ENCODE results near the gene TBC1D22A.

DNA sequence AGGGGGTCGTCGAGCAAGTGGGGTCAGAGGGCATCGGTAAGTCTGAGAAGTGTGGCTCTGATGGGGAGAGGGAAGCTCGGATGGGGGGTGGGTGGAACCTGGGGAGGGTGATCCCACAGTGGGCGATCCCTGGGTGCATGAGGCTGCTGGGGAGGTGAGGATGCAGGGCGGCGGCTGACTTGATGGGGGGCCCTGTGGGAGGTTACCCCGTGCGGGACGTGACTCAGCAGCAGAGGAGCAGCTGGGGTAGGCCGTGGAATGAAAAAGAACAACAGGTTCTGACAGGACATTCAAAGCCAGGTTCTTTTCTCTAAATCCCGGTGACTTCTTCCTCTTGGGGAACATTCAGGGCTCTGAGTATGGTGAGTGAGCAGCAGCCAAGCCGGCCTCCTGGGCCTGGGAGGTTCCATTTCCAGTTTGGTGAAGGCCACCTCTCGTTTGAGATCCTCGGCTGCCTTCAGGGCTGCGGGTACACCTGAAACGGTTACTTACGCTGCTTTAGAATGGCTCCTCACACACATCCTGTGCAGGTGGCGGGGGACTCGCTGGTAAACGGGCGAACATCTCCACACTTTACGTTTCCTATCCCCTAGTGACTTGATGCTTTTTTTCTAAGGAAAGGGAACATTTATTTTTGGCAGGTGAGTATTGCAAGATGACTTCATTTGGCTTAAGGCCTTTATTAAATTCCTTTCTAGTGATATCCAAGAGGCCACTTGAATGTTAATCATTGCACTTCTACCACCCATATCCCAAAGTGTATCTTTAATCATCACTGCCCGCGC lies 278.2 kb downstream of the TBC1D22A start:
- TF ChIP-seq, protein P1, sequence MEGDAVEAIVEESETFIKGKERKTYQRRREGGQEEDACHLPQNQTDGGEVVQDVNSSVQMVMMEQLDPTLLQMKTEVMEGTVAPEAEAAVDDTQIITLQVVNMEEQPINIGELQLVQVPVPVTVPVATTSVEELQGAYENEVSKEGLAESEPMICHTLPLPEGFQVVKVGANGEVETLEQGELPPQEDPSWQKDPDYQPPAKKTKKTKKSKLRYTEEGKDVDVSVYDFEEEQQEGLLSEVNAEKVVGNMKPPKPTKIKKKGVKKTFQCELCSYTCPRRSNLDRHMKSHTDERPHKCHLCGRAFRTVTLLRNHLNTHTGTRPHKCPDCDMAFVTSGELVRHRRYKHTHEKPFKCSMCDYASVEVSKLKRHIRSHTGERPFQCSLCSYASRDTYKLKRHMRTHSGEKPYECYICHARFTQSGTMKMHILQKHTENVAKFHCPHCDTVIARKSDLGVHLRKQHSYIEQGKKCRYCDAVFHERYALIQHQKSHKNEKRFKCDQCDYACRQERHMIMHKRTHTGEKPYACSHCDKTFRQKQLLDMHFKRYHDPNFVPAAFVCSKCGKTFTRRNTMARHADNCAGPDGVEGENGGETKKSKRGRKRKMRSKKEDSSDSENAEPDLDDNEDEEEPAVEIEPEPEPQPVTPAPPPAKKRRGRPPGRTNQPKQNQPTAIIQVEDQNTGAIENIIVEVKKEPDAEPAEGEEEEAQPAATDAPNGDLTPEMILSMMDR (IDR thresholded peaks at IDR 0.05; ENCODE audit: low read depth, low read length, missing input control) = no peak
- TF ChIP-seq TAF1 (conservative IDR thresholded peaks at IDR 0.05) (no peak), FOXA1 (IDR thresholded peaks at IDR 0.05) (no peak), SP1 (IDR thresholded peaks at IDR 0.05) (no peak), HNF4G (IDR thresholded peaks at IDR 0.05) (no peak), EGR1 (IDR thresholded peaks at IDR 0.05; ENCODE audit: low read depth in 2 of 2) (no peak)
